ENCODE data around the gene N4BP2. TPM values are rescaled to one million over a fixed set of nuclear protein-coding genes. Genes with fewer than 3 reads are reported as not detected.

The N4BP2 gene
- total and polyA plus RNA-seq, 9 donors = 3.5 to 21.3 (median 10.6) TPM

- H3K4me1 ChIP-seq (ENCODE audit: insufficient read depth) = no peaks in the 10 kb centered on the region
- no peak overlapping the region for H3K27ac ChIP-seq
- WGBS, 3 donors = 74 to 84% (median 79%) methylated on average over 4 of the region's 4 CpGs
- H3K4me3 ChIP-seq = no peak overlapping the region
- no peaks in the 10 kb centered on the region for H3K9me3 ChIP-seq
- TF ChIP-seq CTCF (IDR thresholded peaks at IDR 0.05) = no peak
- TF ChIP-seq EP300 (IDR thresholded peaks at IDR 0.05) = no peak
- no peak for TF ChIP-seq POLR2A (IDR thresholded peaks at IDR 0.05)
- no peak for DNase-seq
- H3K36me3 ChIP-seq = no peaks in the 10 kb centered on the region
- intact Hi-C loops (cut with DNase I) = no loop called here
- H3K27me3 ChIP-seq = no peaks in the 10 kb centered on the region
Measured at GRCh38 chr4:40182001-40182400, 125.4 kb downstream of the N4BP2 start.

- Histone ChIP-seq H3K27me3 (no peaks in the 10 kb centered on the region), H3K4me1 (ENCODE audit: insufficient read depth) (no peaks in the 10 kb centered on the region), H3K27ac (no peak overlapping the region), H3K36me3 (no peaks in the 10 kb centered on the region), H3K4me3 (no peak overlapping the region), H3K9me3 (no peaks in the 10 kb centered on the region)
- TF ChIP-seq CTCF (IDR thresholded peaks at IDR 0.05) (no peak), POLR2A (IDR thresholded peaks at IDR 0.05) (no peak), EP300 (IDR thresholded peaks at IDR 0.05) (no peak)
- 93 to 95% (median 93%) methylated on average over 3 of the region's 3 CpGs for WGBS, 3 donors
- DNase-seq = no peak
- intact Hi-C loops (cut with DNase I) = no loop called here
Measured at GRCh38 chr4:40182954-40183353, 126.3 kb downstream of the N4BP2 start.

DNA sequence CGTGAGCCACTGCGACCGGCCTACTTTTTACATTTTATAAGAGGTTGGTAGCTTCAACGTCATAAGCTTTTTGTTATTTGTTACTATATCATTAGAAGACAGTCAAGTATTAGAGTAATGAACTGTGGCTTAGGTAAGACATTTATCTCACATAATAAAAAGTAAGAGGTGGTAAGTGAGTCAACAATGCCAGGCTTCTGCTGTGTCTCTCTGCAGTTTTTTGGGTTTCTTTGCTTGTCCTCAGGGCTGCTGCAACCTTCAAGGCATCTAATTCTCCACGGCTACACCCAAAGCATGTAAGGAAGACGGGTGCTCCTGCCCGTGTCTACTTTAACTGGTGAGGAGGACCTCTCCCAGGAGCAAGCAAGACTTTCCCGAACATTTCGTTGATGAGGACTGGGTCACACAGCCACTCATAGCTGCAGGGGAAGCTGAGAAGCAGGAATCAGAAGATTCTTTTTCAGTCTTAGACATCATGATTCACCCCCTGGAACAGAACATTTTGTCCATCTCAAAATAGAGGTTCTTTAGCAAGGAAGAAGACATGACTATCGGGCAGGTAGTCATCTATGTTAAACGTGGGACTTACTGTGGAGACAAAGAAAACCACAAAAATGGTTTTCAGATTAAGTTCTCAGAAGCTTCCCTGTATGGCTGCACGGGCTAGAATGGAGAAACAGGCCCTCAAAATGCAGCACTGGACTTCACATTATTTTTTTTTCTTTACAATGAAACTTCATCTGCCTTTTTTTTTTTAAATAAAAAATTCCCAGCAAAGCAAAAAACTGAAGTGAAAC, 127.2 kb downstream of the N4BP2 start:
- H3K4me3 ChIP-seq = no peak overlapping the region
- TF ChIP-seq EP300 (IDR thresholded peaks at IDR 0.05) (no peak), POLR2A (IDR thresholded peaks at IDR 0.05) (no peak), CTCF (IDR thresholded peaks at IDR 0.05) (no peak)
- 91 to 92% (median 91%) methylated on average over 12 of the region's 12 CpGs for WGBS, 3 donors
- H3K4me1 ChIP-seq (ENCODE audit: insufficient read depth) = no peaks in the 10 kb centered on the region
- H3K9me3 ChIP-seq = no peaks in the 10 kb centered on the region
- DNase-seq = no peak
- H3K27me3 ChIP-seq = no peaks in the 10 kb centered on the region
- no peak overlapping the region for H3K27ac ChIP-seq
- H3K36me3 ChIP-seq = no peaks in the 10 kb centered on the region
- intact Hi-C loops (cut with DNase I) = no loop called here

GRCh38 chr4:40185830-40186664, 129.4 kb downstream of the N4BP2 start:
- WGBS, 3 donors = 81 to 85% (median 83%) methylated on average over 5 of the region's 5 CpGs
- H3K36me3 ChIP-seq = no peaks in the 10 kb centered on the region
- no peak overlapping the region for H3K4me3 ChIP-seq
- H3K4me1 ChIP-seq (ENCODE audit: insufficient read depth) = peaks cover 2% of the 10 kb centered on the region
- H3K27me3 ChIP-seq = no peaks in the 10 kb centered on the region
- no peaks in the 10 kb centered on the region for H3K9me3 ChIP-seq
- no peak for DNase-seq
- TF ChIP-seq CTCF (IDR thresholded peaks at IDR 0.05) = no peak
- no peak for TF ChIP-seq POLR2A (IDR thresholded peaks at IDR 0.05)
- TF ChIP-seq EP300 (IDR thresholded peaks at IDR 0.05) = no peak
- H3K27ac ChIP-seq = no peak overlapping the region
- intact Hi-C loops (cut with DNase I) = no loop called here

Data from ovary (tissue), 9 donors.